ENCODE data around the gene MRPS6. TPM values are rescaled to one million over a fixed set of nuclear protein-coding genes. Genes with fewer than 3 reads are reported as not detected.

MRPS6 gene
- polyA plus RNA-seq, 4 donors = 114 to 142 (median 126) TPM

- no peak for DNase-seq (ENCODE audit: low read depth in 4 of 4, low spot score in 2 of 4)
Measured at GRCh38 chr21:34174470-34174869, 101.1 kb downstream of the MRPS6 start.

- DNase-seq (ENCODE audit: low read depth in 4 of 4, low spot score in 2 of 4) = no peak
Measured at GRCh38 chr21:34176448-34176847, 103.1 kb downstream of the MRPS6 start.

GRCh38 chr21:34177919-34178567 is 104.7 kb downstream of the MRPS6 start:
- DNase-seq (ENCODE audit: low read depth in 4 of 4, low spot score in 2 of 4) = no peak

DNA sequence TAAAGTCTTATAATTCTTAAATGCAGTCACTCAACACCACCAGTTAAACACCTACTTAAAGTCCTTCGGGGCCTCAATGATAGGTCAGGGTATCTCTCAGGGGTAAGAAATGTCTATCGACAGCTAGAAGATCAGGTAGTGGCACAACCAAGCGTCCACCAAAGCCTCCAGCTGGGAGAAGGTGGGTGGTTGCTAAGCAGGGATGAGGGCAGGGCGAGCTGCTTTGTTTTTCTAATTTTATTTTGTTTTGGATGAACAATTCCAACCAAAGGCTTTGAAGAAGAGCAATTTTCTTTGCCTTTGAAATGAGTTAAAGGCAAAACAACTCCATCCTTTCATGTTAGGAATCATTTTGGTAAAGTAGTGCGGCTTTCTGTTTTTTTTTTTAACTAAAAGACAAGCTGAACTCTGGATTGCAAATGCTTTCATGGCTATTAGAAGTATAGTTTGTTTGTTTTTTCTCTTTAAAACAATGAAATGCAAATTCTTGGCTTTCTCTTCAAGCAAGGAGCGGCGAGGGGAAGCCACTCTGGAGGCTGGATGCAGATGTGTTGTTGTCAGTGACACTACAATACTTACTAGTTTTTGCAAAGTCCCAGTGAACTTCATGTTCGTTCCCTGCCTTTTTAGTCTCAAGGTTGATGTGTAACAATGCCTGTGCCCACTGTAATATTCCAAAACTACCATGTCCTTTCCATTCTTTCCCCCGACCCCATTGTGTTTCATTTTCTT is 106.0 kb downstream of the MRPS6 start:
- DNase-seq (ENCODE audit: low read depth in 4 of 4, low spot score in 2 of 4) = no peak

DNA sequence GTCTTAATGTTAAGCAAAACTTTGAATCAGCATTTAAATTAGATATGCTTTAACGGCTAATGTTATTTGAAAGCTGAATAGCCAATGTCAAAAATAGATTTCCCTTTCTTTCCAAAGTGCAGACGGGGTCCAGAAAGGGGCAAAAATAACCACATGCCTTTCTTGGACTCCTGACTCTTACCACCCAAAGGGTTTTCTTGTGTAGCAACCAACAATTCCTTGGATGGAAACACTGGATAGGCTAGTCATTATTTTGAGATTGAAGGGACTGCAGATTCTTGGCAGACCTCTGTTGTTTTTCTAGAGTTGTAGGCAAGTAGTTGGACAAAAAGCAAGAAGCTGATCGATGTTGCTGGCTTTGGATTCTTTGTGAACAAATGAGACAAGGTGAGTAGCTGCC is 107.0 kb downstream of the MRPS6 start:
- no peak for DNase-seq (ENCODE audit: low read depth in 4 of 4, low spot score in 2 of 4)

DNA sequence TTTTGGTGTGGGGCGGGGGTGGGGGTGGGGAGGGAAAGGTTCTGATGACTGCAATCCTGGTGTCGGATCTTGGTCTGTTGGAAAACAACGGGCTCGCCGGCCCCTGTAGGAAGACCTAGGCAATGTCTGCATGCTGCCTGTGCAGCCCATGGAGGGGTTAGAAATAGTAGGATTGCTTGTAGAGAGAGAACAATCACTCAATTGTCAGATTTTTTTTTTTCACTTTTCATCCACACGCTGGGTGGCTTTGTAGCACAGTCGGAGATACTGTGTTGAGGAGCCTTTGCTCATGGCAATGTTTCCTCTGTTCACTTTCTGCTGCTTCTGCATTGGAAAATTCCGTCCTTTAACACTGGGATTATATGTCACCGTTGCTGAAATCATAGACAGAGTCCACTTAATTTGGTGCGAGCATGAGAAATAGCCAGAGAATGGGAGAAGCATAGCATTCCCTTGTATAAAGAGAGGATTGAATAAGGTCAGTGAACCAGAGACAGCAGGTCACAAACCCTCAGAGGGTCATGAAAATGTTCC is 107.5 kb downstream of the MRPS6 start:
- DNase-seq (ENCODE audit: low read depth in 4 of 4, low spot score in 2 of 4) = no peak

- no peak for DNase-seq (ENCODE audit: low read depth in 4 of 4, low spot score in 2 of 4)
Measured at GRCh38 chr21:34181431-34182039, 108.2 kb downstream of the MRPS6 start.

GRCh38 chr21:34182436-34182835 is 109.1 kb downstream of the MRPS6 start:
- DNase-seq (ENCODE audit: low read depth in 4 of 4, low spot score in 2 of 4) = no peak

DNA sequence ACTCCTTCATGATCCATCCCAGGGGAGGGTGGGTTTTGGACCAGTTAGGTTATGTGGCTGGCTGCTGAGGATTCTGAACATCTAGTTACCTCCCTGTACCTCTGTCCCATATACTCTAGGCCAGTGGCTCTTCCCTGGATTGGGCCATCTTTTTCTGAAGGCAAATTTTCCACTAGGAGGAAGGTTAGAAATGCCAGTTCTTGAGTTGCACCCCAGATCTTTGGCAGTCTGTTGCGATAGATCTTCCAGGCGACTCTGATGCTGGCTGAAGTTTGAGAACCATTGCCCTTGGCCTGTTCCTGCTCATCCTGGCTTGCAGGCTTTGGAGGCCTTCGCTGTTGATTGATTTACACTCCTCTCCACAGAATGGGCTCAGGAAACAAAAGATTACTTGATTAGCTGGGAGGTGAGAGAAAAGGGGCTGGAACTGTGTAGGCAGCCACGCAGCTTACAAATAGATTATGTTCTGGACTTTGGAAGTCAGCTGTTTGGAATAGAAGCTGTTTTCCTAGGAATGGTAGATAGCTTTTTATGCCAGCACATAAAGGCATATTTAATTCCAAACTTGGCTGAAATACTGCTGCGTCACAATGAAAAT is 110.1 kb downstream of the MRPS6 start:
- DNase-seq (ENCODE audit: low read depth in 4 of 4, low spot score in 2 of 4) = no peak

- no peak for DNase-seq (ENCODE audit: low read depth in 4 of 4, low spot score in 2 of 4)
Measured at GRCh38 chr21:34184232-34184631, 110.9 kb downstream of the MRPS6 start.

GRCh38 chr21:34185026-34185750 is 111.8 kb downstream of the MRPS6 start:
- no peak for DNase-seq (ENCODE audit: low read depth in 4 of 4, low spot score in 2 of 4)

GRCh38 chr21:34186109-34186719 is 112.8 kb downstream of the MRPS6 start:
- no peak for DNase-seq (ENCODE audit: low read depth in 4 of 4, low spot score in 2 of 4)

GRCh38 chr21:34187935-34188334 is 114.6 kb downstream of the MRPS6 start:
- no peak for DNase-seq (ENCODE audit: low read depth in 4 of 4, low spot score in 2 of 4)

GRCh38 chr21:34189506-34189905 is 116.1 kb downstream of the MRPS6 start:
- DNase-seq (ENCODE audit: low read depth in 4 of 4, low spot score in 2 of 4) = no peak

- no peak for DNase-seq (ENCODE audit: low read depth in 4 of 4, low spot score in 2 of 4)
Measured at GRCh38 chr21:34190576-34191321, 117.4 kb downstream of the MRPS6 start.

- no peak for DNase-seq (ENCODE audit: low read depth in 4 of 4, low spot score in 2 of 4)
Measured at GRCh38 chr21:34191876-34192275, 118.5 kb downstream of the MRPS6 start.
